SU-DHL-6 (cell line): Measurements from ENCODE around the gene FGF9.

Source experiments
- H2AFZ ChIP-seq: fragments of 200-600 bp; sonication (generic); 2 replicates; pipeline ENCODE4 v1.6.1; 2014; ENCODE audit warnings: low read depth, mild to moderate bottlenecking, moderate library complexity, mixed read lengths, antibody characterized with exemption, low read length; ENCODE audit not compliant: severe bottlenecking
- H3F3A ChIP-seq: fragments of 200-600 bp; shearing (Covaris generic); 2 replicates; pipeline ENCODE4 v1.6.0; 2016; ENCODE audit warnings: antibody characterized with exemption, mild to moderate bottlenecking; ENCODE audit not compliant: insufficient read depth
- H3K27ac ChIP-seq: fragments of 200-600 bp; sonication (generic); 2 replicates; pipeline ENCODE4 v1.5.1; 2016; ENCODE audit warnings: low read depth, mild to moderate bottlenecking, low read length, moderate library complexity, mixed read lengths
- H3K27me3 ChIP-seq: fragments of 200-600 bp; sonication (generic), shearing (Covaris generic); 2 replicates; pipeline ENCODE4 v1.6.0; 2014; ENCODE audit warnings: mild to moderate bottlenecking, low read length
- H3K36me3 ChIP-seq: fragments of 200-600 bp; sonication (generic); 2 replicates; pipeline ENCODE4 v1.6.1; 2014; ENCODE audit warnings: mild to moderate bottlenecking, low read length, mixed read lengths
- H3K4me2 ChIP-seq: fragments of 300-600, 200-600 bp; shearing (Covaris generic), sonication (generic); 2 replicates; pipeline ENCODE4 v1.6.0; 2014; ENCODE audit warnings: low read length, low read depth, mild to moderate bottlenecking; ENCODE audit not compliant: poor library complexity, severe bottlenecking
- H3K4me3 ChIP-seq: fragments of 200-600 bp; sonication (generic); 2 replicates; pipeline ENCODE4 v1.5.1; 2014; ENCODE audit warnings: antibody characterized with exemption, low read length, mild to moderate bottlenecking, mixed read lengths; ENCODE audit not compliant: insufficient read depth, poor library complexity, severe bottlenecking
- H3K79me2 ChIP-seq: fragments of 200-600 bp; sonication (generic); 2 replicates; pipeline ENCODE4 v1.6.1; 2014; ENCODE audit warnings: mild to moderate bottlenecking, low read length, moderate library complexity; ENCODE audit not compliant: insufficient read depth
- H3K9ac ChIP-seq: fragments of 200-600 bp; sonication (generic); 2 replicates; pipeline ENCODE4 v1.7.0; 2014; ENCODE audit warnings: mild to moderate bottlenecking, low read length
- H3K9me2 ChIP-seq: fragments of 200-600 bp; sonication (generic); replicated peaks from 2 replicates; pipeline ENCODE4 v1.6.1; 2014; ENCODE audit warnings: low read length; ENCODE audit not compliant: insufficient read depth
- H3K9me3 ChIP-seq: fragments of 200-600 bp; sonication (generic); 2 replicates; pipeline ENCODE4 v1.6.1; 2014; ENCODE audit warnings: low read length, mixed read lengths; ENCODE audit not compliant: insufficient read depth
- H4K20me1 ChIP-seq: fragments of 200-600 bp; sonication (generic); 2 replicates; pipeline ENCODE4 v1.6.1; 2014; ENCODE audit warnings: low read depth, mild to moderate bottlenecking, antibody characterized with exemption, low read length, moderate library complexity, mixed read lengths
- CTCF ChIP-seq: fragments of 200-600 bp; sonication (generic); IDR thresholded peaks from one replicate; pipeline ENCODE4 v1.5.1; 2017; ENCODE audit warnings: antibody characterized with exemption, mild to moderate bottlenecking, low read length, moderate library complexity; ENCODE audit not compliant: insufficient read depth, poor library complexity, severe bottlenecking
- EZH2phosphoT487 ChIP-seq: fragments of 200-600 bp; sonication (generic), shearing (Covaris generic); conservative IDR thresholded peaks from 2 replicates; pipeline ENCODE4 v1.6.1; 2018; ENCODE audit warnings: mild to moderate bottlenecking, antibody characterized with exemption, low read length, moderate library complexity, mixed read lengths

FGF9 gene

GRCh38 chr13:21673789-21674489 is 3.1 kb downstream of the FGF9 start:
- Histone ChIP-seq H4K20me1 (no peaks in the 10 kb centered on the region), H3K27ac (no peak overlapping the region), H3F3A (peaks cover 7% of the 10 kb centered on the region; the same call in 1 of the 2 replicates), H3K9me3 (no peaks in the 10 kb centered on the region), H3K4me2 (peak overlapping the region; percentile 64), H3K79me2 (no peaks in the 10 kb centered on the region), H2AFZ (peak overlapping the region; percentile 83), H3K9ac (peak overlapping the region; percentile 53), H3K36me3 (no peaks in the 10 kb centered on the region), H3K27me3 (no peaks in the 10 kb centered on the region; the same call in 1 of the 2 replicates), H3K9me2 (no peaks in the 10 kb centered on the region), H3K4me3 (peak overlapping the region; percentile 63)
- TF ChIP-seq EZH2phosphoT487, result no peak
- TF ChIP-seq CTCF, result no peak

GRCh38 chr13:21674490-21675009 is 3.7 kb downstream of the FGF9 start:
- no peaks in the 10 kb centered on the region; the same call in 1 of the 2 replicates for H3K27me3 ChIP-seq
- no peaks in the 10 kb centered on the region for H3K79me2 ChIP-seq
- H4K20me1 ChIP-seq, result no peaks in the 10 kb centered on the region
- H3K9me3 ChIP-seq, result no peaks in the 10 kb centered on the region
- H3K4me3 ChIP-seq, result peak overlapping the region; percentile 51
- H3K9ac ChIP-seq, result peak overlapping the region; percentile 53
- H3K36me3 ChIP-seq, result no peaks in the 10 kb centered on the region
- peak overlapping the region; percentile 64 for H3K4me2 ChIP-seq
- H3K27ac ChIP-seq, result no peak overlapping the region
- H3F3A ChIP-seq, result peaks cover 7% of the 10 kb centered on the region; the same call in 1 of the 2 replicates
- H2AFZ ChIP-seq, result peak overlapping the region; percentile 58
- TF ChIP-seq CTCF (no peak), EZH2phosphoT487 (no peak)
- no peaks in the 10 kb centered on the region for H3K9me2 ChIP-seq

GRCh38 chr13:21675095-21675991 is 4.5 kb downstream of the FGF9 start:
- Histone ChIP-seq H3F3A (peaks cover 7% of the 10 kb centered on the region; the same call in 1 of the 2 replicates), H3K36me3 (no peaks in the 10 kb centered on the region), H4K20me1 (no peaks in the 10 kb centered on the region), H3K9ac (peak overlapping the region; percentile 15; the same call in 1 of the 2 replicates), H3K79me2 (no peaks in the 10 kb centered on the region), H3K9me3 (no peaks in the 10 kb centered on the region), H3K27ac (no peak overlapping the region), H3K4me3 (peak overlapping the region; percentile 34), H3K4me2 (peak overlapping the region; percentile 46), H3K9me2 (no peaks in the 10 kb centered on the region), H2AFZ (no peak overlapping the region), H3K27me3 (no peaks in the 10 kb centered on the region; the same call in 1 of the 2 replicates)
- TF ChIP-seq EZH2phosphoT487 (no peak), CTCF (no peak)
